Myometrial cell (primary cell): Measurements from ENCODE around the gene CHCHD6. TPM values are rescaled to one million over a fixed set of nuclear protein-coding genes. Genes with fewer than 3 reads are reported as not detected.

Experiments used
- total RNA-seq: library from RNA; depleted of rRNA; stranded (reverse); fragments of >200 nt; gene quantifications from 2 replicates; pipeline ENCODE4 v1.2.3, GENCODE V29; 2015

CHCHD6 gene, protein sequence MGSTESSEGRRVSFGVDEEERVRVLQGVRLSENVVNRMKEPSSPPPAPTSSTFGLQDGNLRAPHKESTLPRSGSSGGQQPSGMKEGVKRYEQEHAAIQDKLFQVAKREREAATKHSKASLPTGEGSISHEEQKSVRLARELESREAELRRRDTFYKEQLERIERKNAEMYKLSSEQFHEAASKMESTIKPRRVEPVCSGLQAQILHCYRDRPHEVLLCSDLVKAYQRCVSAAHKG
- total RNA-seq: 18.6 and 20.8 TPM in 2 replicates

DNA sequence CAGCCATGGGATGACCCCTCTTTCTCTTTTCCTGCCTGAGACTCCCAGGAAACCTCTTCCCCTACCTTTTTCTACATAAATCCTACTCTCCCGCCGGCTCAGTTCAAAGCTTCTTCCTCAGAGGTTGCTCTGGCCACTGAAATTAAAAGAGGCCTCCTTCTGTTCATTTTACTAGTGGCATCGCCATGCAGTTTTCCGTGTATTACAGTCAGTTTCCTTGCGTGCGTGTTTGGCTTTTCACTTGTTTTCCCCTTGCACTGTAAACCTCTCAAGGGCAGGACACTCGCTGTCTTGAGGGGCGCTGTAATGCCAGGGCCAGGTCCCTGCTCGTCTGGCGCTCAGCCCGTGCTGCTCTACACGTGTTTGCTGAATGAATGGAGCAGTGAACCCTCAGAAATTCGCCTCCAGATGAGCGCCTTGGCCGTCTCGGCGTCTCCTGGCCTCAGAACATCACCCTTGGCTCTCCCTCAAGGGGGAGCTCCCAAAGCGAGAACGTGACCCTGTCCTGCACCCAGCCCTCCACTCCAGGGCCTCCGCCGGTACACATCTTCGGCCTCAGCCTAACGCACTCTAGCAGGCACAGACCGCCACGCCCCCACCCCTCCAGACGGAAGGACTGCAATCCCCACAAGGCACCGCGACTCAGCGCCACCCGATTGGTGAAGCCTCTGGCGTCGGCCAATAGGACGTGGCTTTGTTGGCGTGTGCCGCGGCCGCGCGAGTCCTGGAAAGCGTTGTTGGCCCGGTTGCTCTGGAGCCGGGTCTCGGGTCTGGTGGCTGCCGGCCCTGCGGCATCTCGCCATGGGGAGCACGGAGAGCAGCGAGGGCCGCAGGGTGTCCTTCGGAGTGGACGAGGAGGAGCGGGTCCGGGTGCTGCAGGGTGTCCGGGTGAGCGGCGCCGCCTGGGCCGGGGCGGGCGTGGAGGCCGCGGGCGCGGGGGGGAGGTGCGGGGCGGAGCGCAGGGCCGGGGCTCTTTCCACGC, at the start of gene CHCHD6:
CHCHD6 (plus strand) TSS at position 729 of the 982 bp plus-strand sequence; CDS start at position 802, 73 bp downstream.

DNA sequence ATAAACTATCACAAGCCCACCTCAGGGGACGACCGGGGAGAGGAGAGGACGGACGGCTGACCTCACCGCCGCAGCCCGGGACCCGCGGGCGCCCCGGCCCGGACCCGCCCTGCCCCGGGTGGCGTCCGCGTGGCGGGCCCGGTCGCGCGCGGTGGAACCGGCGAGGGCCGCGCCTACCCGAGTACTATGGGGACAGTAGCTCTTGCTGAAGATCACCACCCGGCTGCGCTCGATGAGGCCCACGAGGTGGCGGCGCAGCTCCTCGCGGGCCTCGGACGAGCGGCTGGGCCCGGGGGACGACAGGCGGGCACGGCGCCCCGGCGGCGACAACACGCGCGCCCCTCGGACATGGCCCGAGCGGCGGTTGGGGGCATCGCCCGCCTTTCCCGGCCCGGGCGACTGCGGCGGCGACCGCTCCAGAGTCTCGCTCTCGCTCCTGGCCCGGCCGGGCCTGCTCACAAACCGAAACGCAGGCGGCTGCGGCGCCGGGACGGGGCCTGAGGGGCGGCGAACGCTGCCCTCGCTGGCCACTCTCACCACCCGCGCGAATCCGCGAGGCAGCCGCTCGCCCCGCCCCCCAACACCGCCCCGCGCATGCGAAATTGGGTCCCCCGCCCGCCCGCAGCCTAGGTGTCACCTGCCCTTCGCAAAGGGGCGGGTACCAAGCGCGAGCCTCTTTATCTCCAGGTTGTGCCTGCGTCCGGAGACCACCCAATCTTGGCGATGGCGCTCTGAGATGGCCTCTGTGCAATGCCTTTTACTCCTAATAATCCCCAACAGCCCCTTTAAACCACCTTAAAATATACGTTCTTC, 49.3 kb upstream of the CHCHD6 start, which contains the start of gene TXNRD3:
TXNRD3 (minus strand) TSS at position 554 of the 813 bp plus-strand sequence.

GRCh38 chr3:126982471-126983175, 278.6 kb downstream of the CHCHD6 start, which contains the start of gene PLXNA1:
Gene PLXNA1 (plus strand): TSS chr3:126983115. CDS start chr3:126988594, 5,479 bp downstream.

Other genes starting within 250 kb of the CHCHD6 start
- gene ZXDC, start 228.3 kb upstream of the CHCHD6 start, total RNA-seq: 9.2 and 9.8 TPM in 2 replicates
- not detected in 2 replicates for gene UROC1, start 186.5 kb upstream of the CHCHD6 start, total RNA-seq
- gene CHST13, start 180.1 kb upstream of the CHCHD6 start, total RNA-seq: not detected in 2 replicates
- gene C3orf22, start 145.3 kb upstream of the CHCHD6 start, total RNA-seq: not detected in 2 replicates
- gene TXNRD3, start 49.1 kb upstream of the CHCHD6 start, total RNA-seq: 10.4 and 11.7 TPM in 2 replicates